Left ventricle myocardium inferior (tissue), 1 donor: ENCODE results near the gene CDCA7. TPM values are rescaled to one million over a fixed set of nuclear protein-coding genes. Genes with fewer than 3 reads are reported as not detected.

Experiments used
- DNase-seq: peaks from one replicate; pipeline ENCODE4 v3.0.0-alpha.2; 2020
- H3K27ac ChIP-seq: fragments of 200-600 bp; replicated peaks from 2 replicates; pipeline ENCODE4 v1.8.0; 2021
- H3K27me3 ChIP-seq: fragments of 200-600 bp; 2 replicates; pipeline ENCODE4 v1.8.0; 2021; ENCODE audit warnings: low read depth
- H3K36me3 ChIP-seq: fragments of 200-600 bp; 2 replicates; pipeline ENCODE4 v1.8.0; 2021
- H3K4me1 ChIP-seq: fragments of 200-600 bp; 2 replicates; pipeline ENCODE4 v1.8.0; 2021
- H3K4me3 ChIP-seq: fragments of 200-600 bp; 2 replicates; pipeline ENCODE4 v1.8.0; 2021; ENCODE audit warnings: mild to moderate bottlenecking, moderate library complexity
- H3K9me3 ChIP-seq: fragments of 200-600 bp; replicated peaks from 2 replicates; pipeline ENCODE4 v1.8.0; 2021
- CTCF ChIP-seq: fragments of 200-600 bp; IDR thresholded peaks from 2 replicates; pipeline ENCODE4 v1.8.0; 2021; ENCODE audit warnings: antibody characterized with exemption, mild to moderate bottlenecking, borderline replicate concordance
- intact Hi-C: fragments of 100-400 bp; cut with micrococcal nuclease; formaldehyde crosslinking; loops from one replicate; pipeline ENCODE4 v1.11.0; 2022
- total RNA-seq: library from RNA; stranded (reverse); fragmentation: NEBNext Ultra II Directional; extraction: Animal tissue kit (Norgen Biotek cat#: 25700); gene quantifications from one replicate; pipeline ENCODE4 v1.2.1, GENCODE V29; 2021
- donor health status: DM: no; HTN: yes; CAD: no; lungs with severe emphysema.

CDCA7 gene
- total RNA-seq, 1 donor from 2014 or later: 0.96 TPM

GRCh38 chr2:173347305-173348168, 7.1 kb upstream of the CDCA7 start:
- H3K27me3 ChIP-seq: peaks cover 24% of the 10 kb centered on the region
- H3K9me3 ChIP-seq: peaks cover 27% of the 10 kb centered on the region
- TF ChIP-seq CTCF: no peak
- H3K4me3 ChIP-seq: no peak overlapping the region
- H3K36me3 ChIP-seq: no peaks in the 10 kb centered on the region
- no peak overlapping the region for H3K27ac ChIP-seq
- DNase-seq: no peak
- intact Hi-C loops: no loop called here
- H3K4me1 ChIP-seq: no peaks in the 10 kb centered on the region

GRCh38 chr2:173349287-173349686, 5.4 kb upstream of the CDCA7 start:
- DNase-seq: no peak
- intact Hi-C loops: no loop called here
- peaks cover 41% of the 10 kb centered on the region for H3K27me3 ChIP-seq
- H3K36me3 ChIP-seq: no peaks in the 10 kb centered on the region
- H3K4me1 ChIP-seq: peaks cover 6% of the 10 kb centered on the region
- no peak overlapping the region for H3K27ac ChIP-seq
- H3K4me3 ChIP-seq: no peak overlapping the region
- H3K9me3 ChIP-seq: peaks cover 27% of the 10 kb centered on the region
- TF ChIP-seq CTCF: no peak

DNA sequence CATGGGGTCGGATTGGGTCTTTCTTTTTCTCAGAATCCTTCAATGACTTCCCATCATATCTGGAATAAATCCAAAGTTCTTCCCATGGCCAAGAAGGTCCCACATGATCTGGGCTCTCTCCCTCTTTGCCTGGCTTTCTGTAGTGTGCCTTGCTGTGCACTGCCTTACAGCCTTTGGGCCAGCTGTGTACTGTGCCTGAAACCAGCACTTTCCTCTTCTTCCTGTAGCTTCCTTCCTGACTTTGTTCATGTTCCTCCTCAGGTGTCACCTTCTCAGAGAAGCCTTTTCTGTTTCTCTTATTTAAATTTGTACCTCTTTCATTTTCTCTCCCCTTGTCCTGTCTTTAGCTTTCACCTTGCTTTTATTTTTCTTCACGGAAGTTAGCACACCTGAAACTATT, 4.3 kb upstream of the CDCA7 start:
- no peak for TF ChIP-seq CTCF
- Histone ChIP-seq H3K9me3 (peaks cover 21% of the 10 kb centered on the region), H3K27me3 (peaks cover 52% of the 10 kb centered on the region), H3K4me3 (no peak overlapping the region), H3K36me3 (no peaks in the 10 kb centered on the region), H3K4me1 (peaks cover 17% of the 10 kb centered on the region), H3K27ac (no peak overlapping the region)
- intact Hi-C loops: no loop called here
- no peak for DNase-seq

DNA sequence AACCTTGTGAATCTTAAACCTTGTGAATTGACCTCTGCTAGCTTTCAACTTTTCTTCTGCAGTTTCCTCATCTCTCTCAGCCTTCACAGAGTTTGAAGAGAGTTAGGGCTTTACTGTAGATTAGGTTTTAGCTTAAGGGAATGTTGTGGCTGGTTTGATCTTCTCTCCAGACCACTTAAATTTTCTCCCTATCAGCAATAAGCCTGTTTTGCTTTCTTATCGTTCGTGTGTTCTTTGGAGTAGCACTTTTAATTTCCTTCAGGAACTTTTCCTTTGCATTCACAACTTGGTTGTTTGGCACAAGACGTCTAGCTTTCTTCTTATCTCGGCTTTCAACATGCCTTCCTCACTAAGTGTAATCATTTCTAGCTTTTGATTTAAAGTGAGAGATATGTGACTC, 2.8 kb upstream of the CDCA7 start:
- Histone ChIP-seq H3K4me1 (peaks cover 22% of the 10 kb centered on the region), H3K36me3 (no peaks in the 10 kb centered on the region), H3K4me3 (no peak overlapping the region), H3K9me3 (peaks cover 6% of the 10 kb centered on the region), H3K27ac (no peak overlapping the region), H3K27me3 (peaks cover 63% of the 10 kb centered on the region)
- no peak for DNase-seq
- intact Hi-C loops: no loop called here
- no peak for TF ChIP-seq CTCF

DNA sequence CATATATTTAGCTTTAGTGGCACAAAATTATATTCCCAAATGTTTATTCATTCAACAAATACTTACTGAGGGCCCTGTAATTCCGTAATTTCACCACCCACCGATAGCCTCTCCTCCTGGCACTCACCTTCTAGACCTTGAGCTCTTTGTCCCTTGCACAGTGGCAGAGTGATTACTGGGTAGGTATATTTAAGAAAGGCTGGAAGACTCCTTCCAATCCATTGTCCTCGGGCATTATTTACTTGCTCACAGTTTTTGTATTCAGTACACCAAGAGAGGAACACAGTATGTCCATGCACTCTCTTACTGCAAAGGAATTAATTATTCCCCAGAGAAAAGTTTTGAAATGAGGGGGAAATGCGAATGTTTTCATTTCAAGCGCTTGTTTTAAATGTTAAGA, 1.1 kb upstream of the CDCA7 start:
- peaks cover 62% of the 10 kb centered on the region for H3K27me3 ChIP-seq
- no peak for TF ChIP-seq CTCF

More for the DNA sequence above, 1.1 kb upstream of the CDCA7 start:
- Histone ChIP-seq H3K4me3 (no peak overlapping the region), H3K36me3 (no peaks in the 10 kb centered on the region), H3K4me1 (peaks cover 22% of the 10 kb centered on the region), H3K27ac (no peak overlapping the region), H3K9me3 (no peaks in the 10 kb centered on the region)
- intact Hi-C loops: no loop called here
- no peak for DNase-seq
